ENCODE results near the gene DNM3. TPM values are rescaled to one million over a fixed set of nuclear protein-coding genes. Genes with fewer than 3 reads are reported as not detected.

The DNM3 gene
- total RNA-seq, 1 experiment from 2014 or later = 2.7 TPM

DNA sequence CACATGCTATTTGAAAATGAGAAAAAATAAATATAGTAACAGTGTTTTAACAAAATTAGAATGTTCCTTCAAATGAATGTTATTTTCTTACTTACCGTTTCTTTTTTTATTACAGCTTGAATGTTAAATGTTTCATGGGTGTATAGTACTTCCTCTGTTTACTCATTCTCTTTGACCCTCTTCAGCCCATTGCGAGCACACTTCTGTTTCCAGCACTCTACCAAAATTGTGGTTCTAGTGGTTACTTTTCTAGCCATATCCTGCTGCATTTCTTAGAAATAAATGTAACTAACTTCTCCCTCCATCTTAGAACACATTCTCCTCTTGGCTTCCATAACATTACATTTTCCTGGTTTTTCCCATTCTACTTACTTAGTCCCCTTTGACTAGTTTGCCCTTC is 389.2 kb downstream of the DNM3 start:
- TF ChIP-seq, protein P1, sequence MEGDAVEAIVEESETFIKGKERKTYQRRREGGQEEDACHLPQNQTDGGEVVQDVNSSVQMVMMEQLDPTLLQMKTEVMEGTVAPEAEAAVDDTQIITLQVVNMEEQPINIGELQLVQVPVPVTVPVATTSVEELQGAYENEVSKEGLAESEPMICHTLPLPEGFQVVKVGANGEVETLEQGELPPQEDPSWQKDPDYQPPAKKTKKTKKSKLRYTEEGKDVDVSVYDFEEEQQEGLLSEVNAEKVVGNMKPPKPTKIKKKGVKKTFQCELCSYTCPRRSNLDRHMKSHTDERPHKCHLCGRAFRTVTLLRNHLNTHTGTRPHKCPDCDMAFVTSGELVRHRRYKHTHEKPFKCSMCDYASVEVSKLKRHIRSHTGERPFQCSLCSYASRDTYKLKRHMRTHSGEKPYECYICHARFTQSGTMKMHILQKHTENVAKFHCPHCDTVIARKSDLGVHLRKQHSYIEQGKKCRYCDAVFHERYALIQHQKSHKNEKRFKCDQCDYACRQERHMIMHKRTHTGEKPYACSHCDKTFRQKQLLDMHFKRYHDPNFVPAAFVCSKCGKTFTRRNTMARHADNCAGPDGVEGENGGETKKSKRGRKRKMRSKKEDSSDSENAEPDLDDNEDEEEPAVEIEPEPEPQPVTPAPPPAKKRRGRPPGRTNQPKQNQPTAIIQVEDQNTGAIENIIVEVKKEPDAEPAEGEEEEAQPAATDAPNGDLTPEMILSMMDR (conservative IDR thresholded peaks at IDR 0.05) = no peak
- no CpG with 5 or more reads among the region's 2 CpGs for WGBS (ENCODE audit: extremely low coverage, insufficient read length, low lambda C conversion rate)
- Histone ChIP-seq H3K14ac (ENCODE audit: insufficient read depth, low read length) (no peak overlapping the region), H2BK120ac (ENCODE audit: low read depth, low read length, poor library complexity, severe bottlenecking) (no peak overlapping the region), H3K23ac (ENCODE audit: insufficient read length, low read depth, low read length) (no peak overlapping the region), H4K20me1 (ENCODE audit: control insufficient read depth, insufficient read depth, insufficient read length) (no peaks in the 10 kb centered on the region), H3K4me2 (ENCODE audit: insufficient read depth, insufficient read length, low read length) (no peak overlapping the region), H4K5ac (ENCODE audit: insufficient read length, low read depth, low read length) (no peak overlapping the region), H4K8ac (replicated peaks; ENCODE audit: insufficient read length, low read depth, low read length) (no peak overlapping the region), H3K27ac (ENCODE audit: insufficient read length, low read depth, low read length) (no peak overlapping the region), H3K56ac (ENCODE audit: insufficient read length, low read depth, low read length) (no peak overlapping the region), H2AFZ (ENCODE audit: low read length) (no peak overlapping the region), H3K79me1 (ENCODE audit: insufficient read depth, low read depth, low read length, poor library complexity, severe bottlenecking) (no peaks in the 10 kb centered on the region), H3K79me2 (ENCODE audit: insufficient read depth, low read length) (no peaks in the 10 kb centered on the region), H3K4ac (ENCODE audit: low read depth, low read length) (no peak overlapping the region), H2BK5ac (ENCODE audit: insufficient read length, low read length) (no peak overlapping the region), H2AK5ac (ENCODE audit: insufficient read length, low read length) (no peak overlapping the region), H3K9me3 (ENCODE audit: control insufficient read depth, low read depth, low read length) (no peaks in the 10 kb centered on the region), H3K4me1 (ENCODE audit: insufficient read depth, low read length) (no peaks in the 10 kb centered on the region), H3T11ph (ENCODE audit: low read length) (no peak overlapping the region), H3K18ac (ENCODE audit: insufficient read length, low read depth, low read length) (no peak overlapping the region), H2BK20ac (ENCODE audit: low read depth, low read length, poor library complexity, severe bottlenecking) (no peak overlapping the region), H2BK12ac (ENCODE audit: insufficient read length, low read depth, low read length) (no peak overlapping the region), H3K23me2 (ENCODE audit: insufficient read length, low read depth, low read length, poor library complexity, severe bottlenecking) (no peaks in the 10 kb centered on the region), H4K91ac (ENCODE audit: insufficient read length, low read depth, low read length) (no peak overlapping the region), H3K27me3 (ENCODE audit: insufficient read depth, low read length) (no peaks in the 10 kb centered on the region), H2BK15ac (ENCODE audit: low read depth, low read length) (no peak overlapping the region), H3K9ac (ENCODE audit: extremely low read depth, insufficient read length, low read length) (no peak overlapping the region)
- Mint-ChIP-seq H3K36me3 (ENCODE audit: insufficient read depth in 1 of 3, low read depth in 3 of 3) (peaks cover 0 to 3% (median 0%) of the 10 kb centered on the region in 3 experiments; a peak in 2 of 7 replicates), H3K4me3 (no peak overlapping the region), H3K9me3 (peaks cover 5 to 6% of the 10 kb centered on the region in 2 experiments; a peak in 2 of 5 replicates), H3K4me1 (no peaks in the 10 kb centered on the region), H3K27ac (no peak overlapping the region), H3K27me3 (ENCODE audit: low read depth) (no peaks in the 10 kb centered on the region)
- no peak for DNase-seq
